Motor neuron (in vitro differentiated cells): ENCODE measurements around the gene TTLL12. TPM values are rescaled to one million over a fixed set of nuclear protein-coding genes. Genes with fewer than 3 reads are reported as not detected.
"Not testable (repeated sequence)": the region's sequence is repeated elsewhere in the genome, so short reads cannot be mapped to it uniquely, and the experiment has no call there.

Source experiments
- ATAC-seq, 8 experiments: fragments of 200-7000 bp; cut with Tn5 transposase; replicated peaks in 6 of 8; 2 replicates each; pipeline ENCODE4 v1.8.0; 2021; ENCODE audit warnings: mild to moderate bottlenecking in 8 of 8, moderate library complexity in 8 of 8
- H3K27ac ChIP-seq, 2 donors: fragments of 250-450 bp; sonication (Bioruptor Pico); 2 replicates each; pipeline ENCODE4 v1.9.0; 2021; ENCODE audit warnings: antibody characterized with exemption in 2 of 2, mild to moderate bottlenecking in 2 of 2, moderate library complexity in 1 of 2
- H3K4me1 ChIP-seq, 2 donors: fragments of 250-450 bp; sonication (Bioruptor Pico); replicated peaks in 1 of 2; 2 replicates each; pipeline ENCODE4 v1.6.1; 2021; ENCODE audit warnings: antibody characterized with exemption in 2 of 2, mild to moderate bottlenecking in 2 of 2, moderate library complexity in 1 of 2
- H3K4me3 ChIP-seq, 5 donors: fragments of 250-450 bp; sonication (Bioruptor Pico); 2 replicates each; pipeline ENCODE4 v1.9.0; 2021; ENCODE audit warnings: antibody characterized with exemption in 5 of 5, mild to moderate bottlenecking in 5 of 5, moderate library complexity in 4 of 5
- WGBS, 10 experiments: fragments of 450-650 bp; shearing (Covaris generic); methylation state at CpG; one replicate each; pipeline ENCODE4 v1.0.0; 2022; 5-methylcytosine and 5-hydroxymethylcytosine counted together
- in situ Hi-C, 9 experiments: fragments of 400-800 bp; cut with MboI; loops; one replicate each; pipeline ENCODE4 v1.15.0; 2021; ENCODE audit warnings: low sequenced_read_pairs in 9 of 9, low pct_unique_long_range_greater_than_20kb in 2 of 9; ENCODE audit not compliant: unreplicated experiment in 9 of 9
- total RNA-seq, 8 experiments: library from RNA; unstranded; fragments of 300-600 nt; gene quantifications; 2 replicates each; pipeline versions ENCODE4 v1.2.3 to v1.2.4, GENCODE V29; 2022

Gene TTLL12
- total RNA-seq, 8 experiments from 2014 or later, result 12.3 to 68.1 (median 14.8) TPM

DNA sequence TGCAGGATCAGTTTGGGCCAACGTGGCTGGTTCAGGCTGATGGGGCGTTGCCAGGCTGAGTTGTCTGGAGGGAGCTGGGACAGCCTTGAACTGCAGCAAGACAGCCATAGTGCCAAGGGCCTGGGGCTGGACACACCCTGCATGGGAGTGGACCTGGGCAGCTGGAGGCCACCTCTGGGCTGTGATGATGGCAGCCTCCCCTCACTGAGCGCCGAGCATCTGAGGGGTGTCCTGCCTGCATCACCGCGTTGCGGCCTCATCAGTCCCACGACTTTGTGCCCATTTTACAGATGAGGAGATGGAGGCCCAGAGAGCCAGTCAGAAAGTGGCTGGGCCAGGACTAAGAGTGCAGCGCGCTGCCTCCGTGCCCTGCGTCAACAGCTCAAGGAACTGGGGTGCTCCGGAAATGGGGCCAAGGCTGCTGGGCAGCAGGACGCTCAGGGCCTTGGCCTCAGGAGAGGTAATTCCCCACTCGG is 36.2 kb downstream of the TTLL12 start:
- WGBS, 10 experiments, result 0 to 94% (median 65%) methylated on average over 1 to 7 of the region's 15 CpGs; no CpG with 5 or more reads in 6 of the 10 experiments
- in situ Hi-C loops, result no loop called here
- Histone ChIP-seq H3K4me1 (peaks cover 0 to 8% of the 10 kb centered on the region in 2 donors), H3K27ac (no peak overlapping the region), H3K4me3 (peak overlapping the region; percentile 27 to 38 (median 37))
- peak in 1 of 8 experiments; percentile 2 for ATAC-seq

GRCh38 chr22:43148581-43148980 is 38.4 kb downstream of the TTLL12 start:
- peak in 7 of 8 experiments; percentile 6 to 61 (median 14) for ATAC-seq
- Histone ChIP-seq H3K27ac (no peak overlapping the region), H3K4me1 (peaks cover 0 to 10% of the 10 kb centered on the region in 2 donors), H3K4me3 (no peak overlapping the region)
- in situ Hi-C loops, result no loop called here
- 0 to 75% (median 53%) methylated on average over 1 to 3 of the region's 6 CpGs; no CpG with 5 or more reads in 5 of the 10 experiments for whole genome bisulfite sequencing, 10 experiments

DNA sequence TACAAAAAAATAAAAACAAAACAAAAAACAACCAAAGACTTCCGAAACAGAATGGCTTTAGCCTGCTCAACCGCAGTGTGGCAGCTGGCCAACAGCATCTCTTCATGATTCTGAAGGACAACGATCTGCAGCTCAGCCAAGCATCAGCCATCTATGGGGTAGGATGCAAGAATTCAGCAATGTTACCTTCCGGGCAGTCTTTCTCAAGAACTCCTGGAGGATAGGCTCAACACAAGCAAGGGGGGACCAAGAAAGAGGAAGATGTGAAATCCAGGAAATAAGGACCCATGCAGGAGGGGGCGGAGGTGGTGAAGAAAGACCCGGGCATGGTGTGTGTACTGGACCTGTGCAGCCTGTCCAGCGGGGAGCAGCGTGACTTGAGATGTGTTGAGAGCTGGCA is 39.1 kb downstream of the TTLL12 start:
- no peak overlapping the region for H3K27ac ChIP-seq
- WGBS, 10 experiments, result 0 to 93% (median 72%) methylated on average over 1 to 5 of the region's 8 CpGs; no CpG with 5 or more reads in 1 of the 10 experiments
- in situ Hi-C loops, result no loop called here
- no peak overlapping the region for H3K4me3 ChIP-seq
- peaks cover 0 to 12% of the 10 kb centered on the region in 2 donors for H3K4me1 ChIP-seq
- no peak for ATAC-seq

- H3K4me1 ChIP-seq, result peaks cover 8 to 12% of the 10 kb centered on the region in 2 donors
- 60 to 100% (median 86%) methylated on average over 1 to 11 of the region's 15 CpGs; no CpG with 5 or more reads in 1 of the 10 experiments for WGBS, 10 experiments
- H3K4me3 ChIP-seq, ATAC-seq, H3K27ac ChIP-seq, in situ Hi-C loops: not testable (repeated sequence)
Measured at GRCh38 chr22:43146332-43146731, 40.6 kb downstream of the TTLL12 start.

GRCh38 chr22:43145371-43145770 is 41.6 kb downstream of the TTLL12 start:
- not testable (repeated sequence) for H3K27ac ChIP-seq

DNA sequence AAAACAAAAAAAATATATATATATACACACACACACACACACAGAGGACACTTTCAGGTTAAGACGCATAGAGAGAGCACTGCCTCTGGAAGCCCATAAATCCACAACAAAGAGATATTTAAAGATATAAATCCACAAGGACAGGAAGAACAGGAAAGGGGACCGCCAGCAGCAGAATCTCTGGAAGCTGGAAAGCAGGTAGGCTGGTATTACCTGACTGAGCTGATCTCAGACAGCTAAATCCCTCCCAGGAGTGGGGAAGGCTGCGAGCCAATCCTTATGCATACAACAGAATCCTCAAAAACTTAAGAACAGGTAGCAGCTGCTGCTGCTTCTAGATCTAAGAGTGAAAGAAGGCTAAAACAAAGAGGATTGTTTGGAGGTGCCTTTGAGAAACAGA is 42.0 kb downstream of the TTLL12 start:
- in situ Hi-C loops, result no loop called here
- Histone ChIP-seq H3K4me3 (no peak overlapping the region), H3K27ac (no peak overlapping the region), H3K4me1 (peaks cover 8 to 12% of the 10 kb centered on the region in 2 donors)
- no peak for ATAC-seq
- WGBS, 10 experiments, result 73 to 100% (median 100%) methylated on average over 1 to 3 of the region's 3 CpGs; no CpG with 5 or more reads in 4 of the 10 experiments

More at GRCh38 chr22:43145371-43145770, 41.6 kb downstream of the TTLL12 start:
- ATAC-seq, in situ Hi-C loops, H3K4me3 ChIP-seq: not testable (repeated sequence)
- 80 to 100% (median 97%) methylated on average over 2 to 6 of the region's 8 CpGs; no CpG with 5 or more reads in 3 of the 10 experiments for WGBS, 10 experiments
- H3K4me1 ChIP-seq, result peaks cover 8 to 12% of the 10 kb centered on the region in 2 donors

- Histone ChIP-seq H3K4me3 (peak within 1 kb of the TSS; percentile 73 to 94 (median 86)), H3K4me1 (peaks cover 8 to 12% of the 10 kb centered on the region in 2 donors), H3K27ac (peak within 1 kb of the TSS; percentile 45 to 83)
- in situ Hi-C loops, result no loop called here
- peak; percentile 93 to 97 (median 95) for ATAC-seq
- WGBS, 10 experiments, result 0 to 4% (median 0%) methylated on average over 1 to 13 of the region's 83 CpGs; no CpG with 5 or more reads in 6 of the 10 experiments
Measured at GRCh38 chr22:43142880-43143562, 43.9 kb downstream of the TTLL12 start, which contains the start of gene MCAT. Gene MCAT (minus strand): TSS chr22:43143398. CDS start chr22:43143348, 50 bp downstream.

- in situ Hi-C loops, result no loop called here
- Histone ChIP-seq H3K4me1 (peaks cover 1 to 2% of the 10 kb centered on the region in 2 donors), H3K27ac (no peak overlapping the region), H3K4me3 (no peak overlapping the region)
- no peak for ATAC-seq
- 67 to 100% (median 88%) methylated on average over 2 to 5 of the region's 10 CpGs; no CpG with 5 or more reads in 6 of the 10 experiments for WGBS, 10 experiments
Measured at GRCh38 chr22:43136801-43137200, 50.1 kb downstream of the TTLL12 start.

GRCh38 chr22:43136255-43136654 is 50.7 kb downstream of the TTLL12 start:
- 0 to 88% (median 40%) methylated on average over 1 to 8 of the region's 9 CpGs; no CpG with 5 or more reads in 3 of the 10 experiments for WGBS, 10 experiments
- in situ Hi-C loops, result no loop called here

GRCh38 chr22:43135565-43135964 is 51.4 kb downstream of the TTLL12 start:
- Histone ChIP-seq H3K27ac (no peak overlapping the region), H3K4me1 (no peaks in the 10 kb centered on the region), H3K4me3 (no peak overlapping the region)
- ATAC-seq, result no peak
- 70 to 100% (median 96%) methylated on average over 1 to 4 of the region's 5 CpGs; no CpG with 5 or more reads in 5 of the 10 experiments for WGBS, 10 experiments
- in situ Hi-C loops, result no loop called here

More at GRCh38 chr22:43136255-43136654, 50.7 kb downstream of the TTLL12 start:
- H3K4me3 ChIP-seq, result no peak overlapping the region
- H3K4me1 ChIP-seq, result no peaks in the 10 kb centered on the region
- H3K27ac ChIP-seq, result no peak overlapping the region
- peak; percentile 42 to 91 (median 62) for ATAC-seq

GRCh38 chr22:43134553-43134952 is 52.4 kb downstream of the TTLL12 start:
- in situ Hi-C loops, result no loop called here
- no peak for ATAC-seq
- 60 to 100% (median 81%) methylated on average over 1 to 4 of the region's 4 CpGs; no CpG with 5 or more reads in 6 of the 10 experiments for WGBS, 10 experiments

DNA sequence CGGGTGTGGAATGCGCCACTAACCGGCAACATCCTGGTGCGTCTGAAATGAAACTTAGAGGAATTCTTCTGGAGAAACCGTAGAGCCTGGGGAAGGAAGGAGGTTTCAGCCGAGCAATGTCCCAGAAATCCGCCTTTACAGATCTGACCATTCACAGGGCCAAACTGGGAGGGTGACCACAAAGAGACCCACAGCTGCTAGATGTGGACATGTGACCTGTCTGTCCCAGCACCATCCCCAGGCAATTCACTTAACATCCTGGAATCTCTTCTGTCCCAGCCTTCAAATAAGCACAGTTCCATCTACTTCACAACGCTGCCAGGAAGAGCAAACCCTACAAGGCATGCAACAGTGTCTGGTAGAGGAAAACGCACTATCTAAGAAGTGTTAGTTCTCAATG is 53.5 kb downstream of the TTLL12 start:
- Histone ChIP-seq H3K27ac (no peak overlapping the region), H3K4me1 (no peaks in the 10 kb centered on the region), H3K4me3 (no peak overlapping the region)
- in situ Hi-C loops, result no loop called here
- no peak for ATAC-seq
- WGBS, 10 experiments, result 0 to 100% (median 86%) methylated on average over 1 to 5 of the region's 9 CpGs; no CpG with 5 or more reads in 4 of the 10 experiments

More at GRCh38 chr22:43134553-43134952, 52.4 kb downstream of the TTLL12 start:
- Histone ChIP-seq H3K4me3 (no peak overlapping the region), H3K4me1 (no peaks in the 10 kb centered on the region), H3K27ac (no peak overlapping the region)

- 80 to 100% (median 92%) methylated on average over 1 to 10 of the region's 17 CpGs; no CpG with 5 or more reads in 1 of the 10 experiments for WGBS, 10 experiments
- Histone ChIP-seq H3K4me1 (no peaks in the 10 kb centered on the region), H3K27ac (no peak overlapping the region), H3K4me3 (no peak overlapping the region)
- in situ Hi-C loops, result no loop called here
- no peak for ATAC-seq
Measured at GRCh38 chr22:43131773-43132501, 55.0 kb downstream of the TTLL12 start.
